ENCODE data around the gene TCL1A.

The TCL1A gene

DNA sequence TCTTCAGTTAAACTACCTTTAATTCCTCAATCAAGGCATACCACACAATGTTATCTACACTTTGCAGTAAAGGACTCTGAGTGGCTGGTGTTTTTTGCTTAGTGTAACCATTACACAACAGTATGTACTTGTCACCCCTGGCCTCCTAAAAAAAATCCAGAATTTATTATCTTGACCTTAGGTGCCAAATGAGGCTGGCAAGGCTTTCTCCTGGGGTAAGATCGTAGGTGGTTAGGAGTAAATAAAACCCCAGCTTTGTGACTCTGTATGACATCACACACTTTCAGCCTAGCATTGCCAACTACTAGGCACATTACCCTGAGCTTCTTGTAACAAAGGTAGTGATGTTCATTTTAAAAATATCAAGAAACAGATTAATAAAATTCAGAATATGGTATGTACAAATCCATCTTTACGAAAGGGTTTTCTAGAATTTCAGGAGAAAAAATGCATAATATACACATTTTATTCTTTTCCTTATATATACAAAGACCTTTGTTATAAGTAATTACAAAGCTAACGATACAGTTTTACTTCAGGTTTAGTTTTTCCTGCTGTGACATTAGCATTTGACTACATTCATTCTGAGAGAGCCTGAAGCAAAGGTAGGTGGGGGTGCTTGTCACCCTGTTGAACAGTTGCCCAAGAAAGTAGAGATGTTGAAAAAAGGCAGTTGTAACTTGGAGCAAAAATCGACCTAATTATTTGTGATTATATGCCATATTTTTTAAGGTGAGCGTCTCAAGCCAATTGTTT is 13.5 kb downstream of the TCL1A start:
- no peaks in the 10 kb centered on the region for H3K36me3 ChIP-seq (ENCODE audit: insufficient read depth, low read length)
- TF ChIP-seq POLR2AphosphoS5 (IDR thresholded peaks at IDR 0.05; ENCODE audit: borderline replicate concordance, low read depth, low read length) = no peak
- no peak for TF ChIP-seq FOXP2 (optimal IDR thresholded peaks at IDR 0.05; ENCODE audit: control extremely low read depth, extremely low read length, insufficient read depth)
- no peak for TF ChIP-seq EZH2 (IDR thresholded peaks at IDR 0.05)
- DNase-seq (ENCODE audit: low read depth, low spot score) = no peak
- H3K27ac ChIP-seq = no peak overlapping the region
- no peaks in the 10 kb centered on the region for H3K9me3 ChIP-seq (ENCODE audit: low read depth, low read length)
- no peak overlapping the region for H3K9ac ChIP-seq (ENCODE audit: insufficient read length)
- H3K4me3 ChIP-seq = no peak overlapping the region

DNA sequence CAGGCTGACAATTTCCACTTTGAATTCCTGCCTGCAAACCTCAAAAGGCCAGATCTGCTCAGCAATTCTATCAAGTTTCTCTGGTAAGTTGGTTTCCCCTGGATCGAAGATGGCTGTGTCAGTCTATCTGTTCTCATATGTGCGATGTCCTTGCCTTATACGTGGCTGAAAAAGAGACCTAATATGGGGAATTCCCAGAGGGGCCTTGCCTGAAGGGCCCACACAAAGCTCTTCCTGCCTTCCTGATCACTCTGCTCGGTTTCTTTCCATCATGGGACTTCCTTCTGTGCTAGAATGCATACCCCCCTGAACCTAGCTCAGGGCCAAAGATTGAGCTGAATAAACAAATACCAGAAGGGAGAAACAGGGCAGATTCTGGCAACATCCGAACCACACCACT is 14.5 kb downstream of the TCL1A start:
- no peak overlapping the region for H3K4me3 ChIP-seq

DNA sequence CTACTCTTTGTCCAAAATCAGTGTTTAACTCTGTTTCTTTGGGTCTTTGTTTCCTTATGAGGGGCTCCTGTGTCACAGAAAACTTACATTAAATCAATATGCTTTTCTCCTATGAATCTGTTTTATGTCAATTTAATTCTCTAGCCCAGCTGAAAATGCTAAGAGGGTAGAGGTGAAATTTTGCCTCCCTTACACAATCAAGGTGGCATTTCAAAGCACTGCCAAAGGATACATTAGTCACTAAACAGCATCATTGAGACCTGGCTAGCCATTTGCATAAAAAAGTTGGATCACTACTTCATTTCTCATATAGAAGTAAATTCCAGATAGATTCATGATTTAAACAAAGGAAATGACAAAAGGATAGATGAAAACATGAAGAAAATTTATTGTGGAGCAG is 15.6 kb downstream of the TCL1A start:
- no peak for DNase-seq (ENCODE audit: low read depth, low spot score)
- no peak overlapping the region for H3K9ac ChIP-seq (ENCODE audit: insufficient read length)
- H3K4me3 ChIP-seq = no peak overlapping the region

More for the DNA sequence above, 14.5 kb downstream of the TCL1A start:
- no peaks in the 10 kb centered on the region for H3K36me3 ChIP-seq (ENCODE audit: insufficient read depth, low read length)
- no peaks in the 10 kb centered on the region for H3K9me3 ChIP-seq (ENCODE audit: low read depth, low read length)
- TF ChIP-seq POLR2AphosphoS5 (IDR thresholded peaks at IDR 0.05; ENCODE audit: borderline replicate concordance, low read depth, low read length) = no peak
- no peak for DNase-seq (ENCODE audit: low read depth, low spot score)
- no peak overlapping the region for H3K9ac ChIP-seq (ENCODE audit: insufficient read length)
- no peak overlapping the region for H3K27ac ChIP-seq

DNA sequence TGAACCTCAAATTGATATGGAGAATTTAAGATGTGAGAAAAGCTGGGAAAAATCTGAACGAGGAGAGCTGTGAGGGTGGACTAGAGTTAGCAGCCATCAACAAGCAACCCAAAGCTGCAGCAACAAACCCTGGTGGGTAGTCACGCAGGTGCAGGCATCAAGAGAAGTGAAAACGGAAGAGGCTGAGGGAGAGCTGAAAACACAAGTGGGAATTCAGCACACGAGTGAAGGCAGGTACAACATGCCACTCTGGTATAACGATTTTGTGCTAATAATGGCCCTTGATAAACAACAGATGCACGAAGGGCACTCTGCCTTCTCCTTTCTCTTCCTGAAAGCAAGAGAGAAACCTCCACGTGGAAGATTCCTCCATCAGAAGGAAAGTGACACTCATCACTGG is 16.2 kb downstream of the TCL1A start:
- no peak for DNase-seq (ENCODE audit: low read depth, low spot score)
- H3K27ac ChIP-seq = no peak overlapping the region
- no peaks in the 10 kb centered on the region for H3K9me3 ChIP-seq (ENCODE audit: low read depth, low read length)
- no peak overlapping the region for H3K9ac ChIP-seq (ENCODE audit: insufficient read length)
- no peak overlapping the region for H3K4me3 ChIP-seq
- no peaks in the 10 kb centered on the region for H3K36me3 ChIP-seq (ENCODE audit: insufficient read depth, low read length)
- TF ChIP-seq EZH2 (IDR thresholded peaks at IDR 0.05) (no peak), POLR2AphosphoS5 (IDR thresholded peaks at IDR 0.05; ENCODE audit: borderline replicate concordance, low read depth, low read length) (no peak), FOXP2 (optimal IDR thresholded peaks at IDR 0.05; ENCODE audit: control extremely low read depth, extremely low read length, insufficient read depth) (no peak)

More for the DNA sequence above, 15.6 kb downstream of the TCL1A start:
- TF ChIP-seq POLR2AphosphoS5 (IDR thresholded peaks at IDR 0.05; ENCODE audit: borderline replicate concordance, low read depth, low read length) = no peak
- no peak for TF ChIP-seq FOXP2 (optimal IDR thresholded peaks at IDR 0.05; ENCODE audit: control extremely low read depth, extremely low read length, insufficient read depth)
- no peak for TF ChIP-seq EZH2 (IDR thresholded peaks at IDR 0.05)
- H3K9me3 ChIP-seq (ENCODE audit: low read depth, low read length) = no peaks in the 10 kb centered on the region
- H3K36me3 ChIP-seq (ENCODE audit: insufficient read depth, low read length) = no peaks in the 10 kb centered on the region
- no peak overlapping the region for H3K27ac ChIP-seq

DNA sequence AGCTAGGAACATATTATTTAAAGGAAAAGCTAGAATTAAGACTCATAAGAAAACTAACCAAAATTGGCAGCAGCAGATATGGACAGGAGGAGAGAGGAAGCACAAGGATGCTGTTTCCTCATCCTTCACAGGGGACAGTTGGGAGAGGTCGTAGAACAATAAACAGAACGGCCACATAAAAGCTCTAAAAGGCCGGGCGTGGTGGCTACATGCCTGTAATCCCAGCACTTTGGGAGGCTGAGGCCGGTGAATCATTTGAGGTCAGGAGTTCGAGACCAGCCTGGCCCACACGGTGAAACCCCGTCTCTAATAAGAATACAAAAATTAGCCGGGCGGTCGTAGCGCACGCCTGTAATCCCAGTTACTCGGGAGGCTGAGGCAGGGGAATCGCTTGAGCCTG is 17.2 kb downstream of the TCL1A start:
- Histone ChIP-seq H3K9me3 (ENCODE audit: low read depth, low read length) (no peaks in the 10 kb centered on the region), H3K9ac (ENCODE audit: insufficient read length) (no peak overlapping the region), H3K27ac (no peak overlapping the region), H3K36me3 (ENCODE audit: insufficient read depth, low read length) (no peaks in the 10 kb centered on the region), H3K4me3 (no peak overlapping the region)
- no peak for DNase-seq (ENCODE audit: low read depth, low spot score)
- TF ChIP-seq EZH2 (IDR thresholded peaks at IDR 0.05) (no peak), POLR2AphosphoS5 (IDR thresholded peaks at IDR 0.05; ENCODE audit: borderline replicate concordance, low read depth, low read length) (no peak), FOXP2 (optimal IDR thresholded peaks at IDR 0.05; ENCODE audit: control extremely low read depth, extremely low read length, insufficient read depth) (no peak)

DNA sequence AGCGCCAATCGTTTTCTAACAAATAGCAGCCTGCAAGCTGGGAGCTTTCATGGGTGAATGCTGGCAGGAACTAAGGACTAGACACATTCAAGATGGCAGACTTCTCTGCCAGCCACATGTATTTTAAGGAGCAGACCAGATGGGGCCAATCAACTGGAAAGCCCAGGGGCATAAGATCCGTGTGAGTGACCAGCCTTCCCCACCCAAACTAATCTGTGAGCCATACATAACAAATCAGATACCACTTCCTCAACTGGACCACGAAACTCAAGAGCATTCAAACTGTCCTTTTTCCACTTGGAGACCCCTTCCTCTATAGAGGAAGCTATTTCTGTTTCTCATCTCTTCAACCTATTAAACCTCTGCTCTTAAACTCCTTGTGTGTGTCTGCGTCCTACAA is 18.0 kb downstream of the TCL1A start:
- DNase-seq (ENCODE audit: low read depth, low spot score) = no peak
- no peak overlapping the region for H3K4me3 ChIP-seq
- H3K36me3 ChIP-seq (ENCODE audit: insufficient read depth, low read length) = no peaks in the 10 kb centered on the region
- H3K27ac ChIP-seq = no peak overlapping the region
- no peaks in the 10 kb centered on the region for H3K9me3 ChIP-seq (ENCODE audit: low read depth, low read length)
- TF ChIP-seq POLR2AphosphoS5 (IDR thresholded peaks at IDR 0.05; ENCODE audit: borderline replicate concordance, low read depth, low read length) (no peak), EZH2 (IDR thresholded peaks at IDR 0.05) (no peak), FOXP2 (optimal IDR thresholded peaks at IDR 0.05; ENCODE audit: control extremely low read depth, extremely low read length, insufficient read depth) (no peak)
- no peak overlapping the region for H3K9ac ChIP-seq (ENCODE audit: insufficient read length)

DNA sequence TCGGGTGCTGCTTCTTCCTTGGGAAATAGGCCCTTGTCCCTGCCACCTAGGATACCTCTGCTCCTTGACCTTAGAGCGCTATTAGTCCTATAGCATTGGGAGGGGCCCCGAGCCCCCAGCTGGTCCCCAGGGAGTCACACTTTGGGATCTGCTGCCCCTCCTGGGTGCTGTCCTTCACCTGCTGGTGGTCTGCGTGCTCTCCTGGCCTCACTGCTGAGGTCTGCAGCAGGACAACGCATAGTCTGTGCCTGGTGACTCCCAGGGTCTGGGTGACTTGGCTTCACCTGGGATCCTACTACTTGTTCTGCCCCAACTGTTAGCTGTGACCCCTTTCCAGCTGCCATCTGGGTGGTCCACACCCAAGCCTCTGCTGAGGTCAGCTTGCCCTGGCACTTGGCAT is 18.9 kb downstream of the TCL1A start:
- TF ChIP-seq EZH2 (IDR thresholded peaks at IDR 0.05) = no peak
- no peak for TF ChIP-seq FOXP2 (optimal IDR thresholded peaks at IDR 0.05; ENCODE audit: control extremely low read depth, extremely low read length, insufficient read depth)
- TF ChIP-seq POLR2AphosphoS5 (IDR thresholded peaks at IDR 0.05; ENCODE audit: borderline replicate concordance, low read depth, low read length) = no peak
- H3K4me3 ChIP-seq = no peak overlapping the region
- H3K36me3 ChIP-seq (ENCODE audit: insufficient read depth, low read length) = no peaks in the 10 kb centered on the region
- no peak overlapping the region for H3K9ac ChIP-seq (ENCODE audit: insufficient read length)
- no peak overlapping the region for H3K27ac ChIP-seq
- no peaks in the 10 kb centered on the region for H3K9me3 ChIP-seq (ENCODE audit: low read depth, low read length)
- no peak for DNase-seq (ENCODE audit: low read depth, low spot score)

DNA sequence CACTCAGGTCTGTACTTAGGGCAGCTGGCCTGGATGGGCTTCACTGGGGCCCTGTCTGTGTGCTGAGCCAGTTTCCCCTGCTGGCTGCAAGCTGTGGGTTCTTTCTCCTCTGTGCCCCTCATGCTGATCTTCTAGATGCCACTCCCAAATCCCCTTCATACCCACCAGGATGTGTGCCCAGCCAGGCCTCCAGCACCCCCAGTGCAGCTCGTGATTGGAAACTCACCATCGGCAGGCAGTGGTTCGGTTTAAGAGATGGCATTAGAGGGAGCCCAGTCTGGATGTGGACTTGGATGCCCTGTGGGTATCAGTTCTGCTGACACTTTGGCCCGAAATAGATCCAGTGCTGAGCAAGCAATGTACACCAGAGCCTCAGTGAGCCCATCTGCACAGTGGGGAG is 21.8 kb downstream of the TCL1A start:
- no peak for TF ChIP-seq EZH2 (IDR thresholded peaks at IDR 0.05)
- no peak for TF ChIP-seq POLR2AphosphoS5 (IDR thresholded peaks at IDR 0.05; ENCODE audit: borderline replicate concordance, low read depth, low read length)
- no peak for TF ChIP-seq FOXP2 (optimal IDR thresholded peaks at IDR 0.05; ENCODE audit: control extremely low read depth, extremely low read length, insufficient read depth)

DNA sequence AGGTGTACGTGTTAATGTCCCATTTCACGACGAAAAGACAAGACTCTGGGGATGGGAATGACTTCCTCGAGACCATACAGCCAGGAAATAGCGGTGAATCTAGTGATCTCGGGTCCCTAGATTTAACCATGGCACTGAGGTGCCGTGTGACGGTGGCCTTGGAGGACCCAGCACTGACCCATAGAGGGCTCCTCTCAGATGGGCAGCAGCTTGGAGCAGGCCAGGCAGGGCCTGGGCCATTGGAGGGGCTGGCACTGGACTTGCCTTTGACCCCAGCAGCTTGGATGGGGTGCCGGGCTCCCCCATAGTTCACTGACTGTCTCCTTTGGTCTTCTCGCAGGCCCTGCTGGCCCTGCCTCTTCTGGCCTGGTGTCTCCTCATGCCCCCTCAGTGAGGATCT is 22.3 kb downstream of the TCL1A start:
- no peak for DNase-seq (ENCODE audit: low read depth, low spot score)

More for the DNA sequence above, 21.8 kb downstream of the TCL1A start:
- Histone ChIP-seq H3K9me3 (ENCODE audit: low read depth, low read length) (no peaks in the 10 kb centered on the region), H3K9ac (ENCODE audit: insufficient read length) (no peak overlapping the region), H3K27ac (no peak overlapping the region), H3K4me3 (no peak overlapping the region), H3K36me3 (ENCODE audit: insufficient read depth, low read length) (no peaks in the 10 kb centered on the region)
- no peak for DNase-seq (ENCODE audit: low read depth, low spot score)

More for the DNA sequence above, 22.3 kb downstream of the TCL1A start:
- TF ChIP-seq EZH2 (IDR thresholded peaks at IDR 0.05) = no peak
- TF ChIP-seq FOXP2 (optimal IDR thresholded peaks at IDR 0.05; ENCODE audit: control extremely low read depth, extremely low read length, insufficient read depth) = no peak
- no peak for TF ChIP-seq POLR2AphosphoS5 (IDR thresholded peaks at IDR 0.05; ENCODE audit: borderline replicate concordance, low read depth, low read length)
- H3K27ac ChIP-seq = no peak overlapping the region
- H3K36me3 ChIP-seq (ENCODE audit: insufficient read depth, low read length) = no peaks in the 10 kb centered on the region
- H3K9ac ChIP-seq (ENCODE audit: insufficient read length) = no peak overlapping the region
- H3K9me3 ChIP-seq (ENCODE audit: low read depth, low read length) = no peaks in the 10 kb centered on the region
- no peak overlapping the region for H3K4me3 ChIP-seq
